ELR (cell line): ENCODE measurements around the gene MOB3A.
"Not testable (repeated sequence)": the region's sequence is repeated elsewhere in the genome, so short reads cannot be mapped to it uniquely, and the experiment has no call there.

Source experiments
- DNase-seq: peaks from one replicate; pipeline ENCODE4 v3.0.0-alpha.2; 2015; ENCODE audit warnings: low read depth

Gene MOB3A

DNA sequence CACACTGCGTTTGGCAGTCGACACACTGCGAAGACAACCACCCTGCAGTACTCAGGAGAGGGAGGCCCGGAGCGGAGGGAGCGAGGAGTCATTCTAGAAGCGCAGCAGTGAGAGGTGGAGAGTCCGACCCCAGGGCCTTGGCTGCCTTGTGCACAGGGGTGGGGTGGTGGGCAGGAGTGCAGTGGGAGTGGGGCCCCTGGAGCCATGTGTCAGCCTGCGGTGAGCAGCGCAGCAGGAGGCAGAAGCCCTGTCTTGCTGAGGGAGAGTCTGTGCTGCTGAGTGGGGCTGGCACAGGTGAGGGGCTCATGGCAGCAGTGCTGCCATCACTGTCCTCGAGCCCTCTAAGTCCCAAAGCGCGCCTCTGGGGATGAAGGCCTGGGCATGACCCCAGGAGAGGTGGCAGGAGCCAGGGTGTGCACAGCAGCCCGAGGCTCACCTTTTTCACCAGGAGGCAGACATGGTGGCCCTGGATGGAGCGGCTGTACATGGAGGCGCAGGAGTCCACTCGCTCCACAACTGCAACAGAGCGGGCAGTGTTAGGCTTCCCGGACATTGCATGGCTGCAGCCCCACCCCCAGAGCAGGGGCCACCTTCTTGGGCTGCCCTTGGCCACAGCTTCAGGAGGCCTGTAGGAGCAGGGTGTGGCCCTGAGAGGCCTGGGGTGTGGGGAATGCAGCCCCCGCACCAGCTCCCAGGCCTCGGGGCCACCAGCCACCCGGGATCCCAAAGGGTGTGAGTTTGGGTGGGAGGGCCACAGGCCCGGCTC lies 12.3 kb upstream of the MOB3A start:
- DNase-seq = no peak

DNA sequence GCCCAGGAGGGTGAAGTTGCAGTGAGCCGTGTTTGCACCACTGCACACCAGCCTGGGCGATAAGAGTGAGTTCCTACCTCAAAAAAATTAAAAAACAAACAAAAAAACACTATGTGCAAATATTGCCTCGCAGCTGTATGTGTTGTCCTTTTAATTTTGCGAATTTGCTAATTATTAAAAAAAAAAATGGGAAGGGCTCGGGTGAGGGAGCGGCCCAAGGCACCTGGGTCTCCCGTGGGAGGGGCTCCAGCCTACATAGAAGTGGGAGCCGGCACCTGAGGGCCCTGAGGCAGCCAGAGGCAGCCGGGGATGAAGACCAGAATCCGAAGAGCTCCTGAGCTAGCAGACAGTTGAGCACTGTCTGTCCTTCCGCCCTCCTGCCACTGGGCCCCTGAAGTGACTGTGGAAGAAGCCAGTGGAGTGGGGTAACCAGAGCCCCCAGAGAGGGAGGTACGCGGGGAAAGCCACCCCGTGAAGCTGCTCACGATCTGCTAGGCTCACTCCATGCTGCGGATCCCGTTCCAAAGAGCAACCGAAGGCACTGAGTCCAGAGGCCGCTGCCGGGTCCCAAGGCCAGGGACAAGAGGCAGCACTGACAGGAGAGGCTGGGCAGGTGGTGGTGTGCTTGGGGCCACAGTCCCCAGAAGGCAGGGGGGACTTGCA lies 7.0 kb upstream of the MOB3A start:
- DNase-seq = no peak

DNA sequence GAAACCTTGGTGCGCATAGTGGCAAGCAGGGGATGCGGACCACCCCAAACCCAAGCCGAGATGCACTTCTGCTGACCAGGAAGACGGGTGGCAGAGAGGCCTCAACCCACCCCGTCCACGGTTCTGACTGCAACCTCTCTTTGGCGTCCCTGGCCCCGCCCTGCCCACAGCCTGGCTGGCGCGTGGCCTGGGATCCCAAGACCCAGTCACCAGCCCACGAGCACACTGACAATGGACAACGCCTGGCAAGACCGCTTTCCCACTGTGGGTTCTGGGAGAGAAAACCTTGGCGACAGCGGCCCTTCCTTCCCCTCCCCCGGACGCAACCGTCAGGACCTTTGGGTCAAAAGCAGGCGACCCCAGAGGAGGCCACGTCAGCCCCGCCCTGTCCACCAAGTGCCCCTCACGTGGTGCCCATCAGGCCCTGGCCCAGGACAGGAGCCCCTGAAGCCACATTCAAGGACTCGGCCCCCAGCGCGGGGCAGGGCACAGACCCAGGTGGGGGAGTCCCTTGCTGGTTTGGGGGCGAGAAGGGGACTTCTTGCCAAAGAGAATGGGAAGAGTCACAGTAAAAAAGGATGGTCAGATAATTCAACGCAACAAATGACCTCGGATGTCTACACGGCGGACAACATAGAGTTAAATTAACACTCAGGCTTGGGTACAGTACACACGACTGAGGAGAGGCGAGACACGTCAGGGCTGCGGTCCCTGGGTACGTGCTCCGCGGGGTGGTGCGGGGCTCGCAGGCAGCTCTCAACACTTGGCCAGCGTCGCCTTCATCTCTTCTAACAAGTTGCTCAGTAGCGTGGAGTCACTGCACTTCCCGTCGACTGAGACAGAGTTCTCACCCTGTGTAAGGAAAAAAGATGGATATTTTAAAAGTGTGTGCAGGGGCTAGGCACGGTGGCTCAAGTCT lies 5.5 kb upstream of the MOB3A start:
- DNase-seq = no peak

DNA sequence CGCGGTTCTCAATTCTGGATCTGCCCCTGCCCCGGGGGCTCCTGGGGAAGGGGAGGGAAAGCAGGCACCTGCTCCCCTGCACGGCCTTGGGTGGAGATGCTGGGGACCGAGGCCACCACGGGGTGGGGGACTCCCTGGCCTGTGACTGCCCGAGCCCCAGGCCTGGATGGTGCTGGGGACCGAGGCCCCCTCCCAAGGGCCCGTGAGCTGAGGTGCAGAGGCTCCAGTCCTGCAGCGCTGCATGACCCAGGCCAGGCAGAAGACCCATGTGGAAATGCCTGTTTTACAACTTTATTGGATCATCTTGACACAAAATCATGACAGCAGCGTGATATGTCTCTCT lies 4.6 kb upstream of the MOB3A start:
- DNase-seq = no peak

- no peak for DNase-seq
Measured at GRCh38 chr19:2099937-2100718, 4.0 kb upstream of the MOB3A start.

DNA sequence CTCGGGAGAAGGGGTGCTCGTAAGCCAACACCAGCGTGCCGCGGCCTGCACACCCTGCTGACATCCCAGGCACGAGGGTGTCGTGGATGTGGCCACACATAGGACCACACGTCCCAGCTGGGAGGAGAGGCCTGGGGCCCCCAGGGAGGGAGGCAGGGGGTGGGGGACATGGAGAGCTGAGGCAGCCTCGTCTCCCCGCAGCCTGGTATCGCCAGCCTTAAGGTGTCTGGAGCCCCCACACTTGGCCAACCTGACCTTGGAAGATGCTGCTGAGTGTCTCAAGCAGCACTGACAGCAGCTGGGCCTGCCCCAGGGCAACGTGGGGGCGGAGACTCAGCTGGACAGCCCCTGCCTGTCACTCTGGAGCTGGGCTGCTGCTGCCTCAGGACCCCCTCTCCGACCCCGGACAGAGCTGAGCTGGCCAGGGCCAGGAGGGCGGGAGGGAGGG lies 3.0 kb upstream of the MOB3A start:
- no peak for DNase-seq

DNA sequence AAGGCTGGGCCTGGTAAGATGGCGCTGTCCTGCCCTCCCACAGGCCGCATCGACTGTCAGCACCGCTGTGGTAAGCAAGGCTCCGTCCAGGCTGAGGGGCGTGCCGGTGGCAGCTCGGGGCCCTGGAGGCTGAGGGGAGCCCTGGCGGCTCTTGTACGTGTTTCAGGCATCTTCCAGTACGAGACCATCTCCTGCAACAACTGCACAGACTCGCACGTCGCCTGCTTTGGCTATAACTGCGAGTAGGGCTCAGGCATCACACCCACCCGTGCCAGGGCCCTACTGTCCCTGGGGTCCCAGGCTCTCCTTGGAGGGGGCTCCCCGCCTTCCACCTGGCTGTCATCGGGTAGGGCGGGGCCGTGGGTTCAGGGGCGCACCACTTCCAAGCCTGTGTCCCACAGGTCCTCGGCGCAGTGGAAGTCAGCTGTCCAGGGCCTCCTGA lies 1.8 kb upstream of the MOB3A start:
- no peak for DNase-seq

DNA sequence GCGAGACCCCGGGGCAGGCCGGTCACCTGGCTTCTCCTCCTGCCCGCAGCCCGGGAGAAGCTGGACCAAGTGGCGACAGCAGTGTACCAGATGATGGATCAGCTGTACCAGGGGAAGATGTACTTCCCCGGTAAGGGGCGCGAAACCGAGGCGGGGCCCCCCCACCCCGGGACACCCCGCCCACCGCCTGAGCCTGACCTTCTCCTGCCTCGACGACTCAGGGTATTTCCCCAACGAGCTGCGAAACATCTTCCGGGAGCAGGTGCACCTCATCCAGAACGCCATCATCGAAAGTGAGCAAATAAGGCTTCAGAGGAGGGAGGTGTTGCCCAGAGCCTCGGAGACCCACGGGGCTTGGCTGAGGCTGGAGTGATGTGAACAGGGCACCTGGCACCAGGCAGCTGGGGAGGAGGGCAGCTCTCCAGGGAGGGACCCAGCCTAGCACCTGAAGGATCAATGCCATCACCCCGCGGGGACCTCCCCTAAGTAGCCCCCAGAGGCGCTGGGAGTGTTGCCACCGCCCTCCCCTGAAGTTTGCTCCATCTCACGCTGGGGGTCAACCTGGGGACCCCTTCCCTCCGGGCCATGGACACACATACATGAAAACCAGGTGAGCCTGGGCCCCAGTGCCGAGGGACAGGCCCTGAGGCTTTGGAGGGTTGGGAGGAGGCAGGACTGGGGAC lies 1.2 kb upstream of the MOB3A start:
- DNase-seq = no peak

DNA sequence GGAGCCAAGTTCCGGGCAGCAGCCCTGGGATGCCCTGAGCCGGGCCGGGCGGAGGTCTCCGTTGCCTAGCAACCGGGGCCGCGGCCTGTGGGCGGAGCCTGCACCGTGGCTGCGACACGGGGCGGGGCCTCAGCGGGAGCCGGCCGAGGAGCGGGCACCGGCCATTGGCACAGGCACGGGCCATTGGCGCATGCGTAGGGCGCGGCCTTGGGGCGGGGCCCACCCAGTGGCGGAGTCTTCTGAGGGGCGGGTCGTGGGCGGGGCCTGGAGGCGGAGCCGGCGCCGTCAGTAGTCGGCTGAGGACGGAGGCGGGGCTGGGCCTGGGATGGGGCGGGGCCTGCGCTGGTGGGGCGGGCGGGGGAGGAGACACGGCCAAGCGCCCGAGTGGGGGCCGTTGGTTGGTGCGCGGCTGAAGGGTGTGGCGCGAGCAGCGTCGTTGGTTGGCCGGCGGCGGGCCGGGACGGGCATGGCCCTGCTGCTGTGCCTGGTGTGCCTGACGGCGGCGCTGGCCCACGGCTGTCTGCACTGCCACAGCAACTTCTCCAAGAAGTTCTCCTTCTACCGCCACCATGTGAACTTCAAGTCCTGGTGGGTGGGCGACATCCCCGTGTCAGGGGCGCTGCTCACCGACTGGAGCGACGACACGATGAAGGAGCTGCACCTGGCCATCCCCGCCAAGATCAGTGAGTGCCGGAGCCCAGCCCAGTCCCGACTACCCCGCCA lies 515 bp upstream of the MOB3A start, which contains the start of gene IZUMO4:
IZUMO4 (plus strand) TSS at position 436 of the 723 bp plus-strand sequence; CDS start at position 467, 31 bp downstream.
- DNase-seq = peak; percentile 93

GRCh38 chr19:2091926-2092525 lies 4.1 kb downstream of the MOB3A start:
- DNase-seq = not testable (repeated sequence)

- peak; percentile 17 for DNase-seq
Measured at GRCh38 chr19:2089727-2090053, 6.4 kb downstream of the MOB3A start.

DNA sequence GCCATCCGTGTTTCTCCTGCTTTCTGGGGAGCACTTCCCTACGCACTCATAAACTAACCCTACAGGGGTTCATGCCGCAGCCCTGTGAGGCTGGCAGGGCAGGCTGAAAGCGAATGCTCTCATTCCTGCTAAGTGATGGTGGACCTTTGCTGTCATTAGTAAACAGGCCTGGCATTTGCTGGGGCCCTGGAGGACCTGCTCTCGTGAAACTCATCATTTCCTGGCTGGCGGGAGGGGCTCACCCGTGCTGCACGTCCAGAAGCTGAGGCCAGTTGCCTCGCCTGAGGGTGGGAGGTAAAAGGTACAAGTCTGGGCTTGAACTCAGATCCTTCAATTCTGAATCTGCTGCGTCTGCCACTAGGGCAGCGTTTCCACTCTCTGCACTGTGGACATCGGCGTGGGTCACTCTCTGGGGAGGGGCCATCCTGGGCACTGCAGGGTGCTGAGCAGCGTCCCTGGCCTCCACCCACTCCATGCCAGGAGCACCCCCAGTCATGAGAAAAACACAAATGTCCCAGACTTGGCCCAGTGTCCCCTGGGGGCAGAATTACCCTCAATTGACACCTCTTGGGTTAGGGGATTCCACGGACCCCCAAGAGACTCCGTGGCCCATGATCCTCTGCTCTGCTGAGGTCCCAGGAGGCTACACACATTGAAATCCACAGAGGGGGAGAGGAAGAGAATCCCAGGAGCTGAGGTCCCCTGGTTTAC lies 7.0 kb downstream of the MOB3A start:
- peak; percentile 83 for DNase-seq

- no peak for DNase-seq
Measured at GRCh38 chr19:2087621-2088100, 8.5 kb downstream of the MOB3A start.

DNA sequence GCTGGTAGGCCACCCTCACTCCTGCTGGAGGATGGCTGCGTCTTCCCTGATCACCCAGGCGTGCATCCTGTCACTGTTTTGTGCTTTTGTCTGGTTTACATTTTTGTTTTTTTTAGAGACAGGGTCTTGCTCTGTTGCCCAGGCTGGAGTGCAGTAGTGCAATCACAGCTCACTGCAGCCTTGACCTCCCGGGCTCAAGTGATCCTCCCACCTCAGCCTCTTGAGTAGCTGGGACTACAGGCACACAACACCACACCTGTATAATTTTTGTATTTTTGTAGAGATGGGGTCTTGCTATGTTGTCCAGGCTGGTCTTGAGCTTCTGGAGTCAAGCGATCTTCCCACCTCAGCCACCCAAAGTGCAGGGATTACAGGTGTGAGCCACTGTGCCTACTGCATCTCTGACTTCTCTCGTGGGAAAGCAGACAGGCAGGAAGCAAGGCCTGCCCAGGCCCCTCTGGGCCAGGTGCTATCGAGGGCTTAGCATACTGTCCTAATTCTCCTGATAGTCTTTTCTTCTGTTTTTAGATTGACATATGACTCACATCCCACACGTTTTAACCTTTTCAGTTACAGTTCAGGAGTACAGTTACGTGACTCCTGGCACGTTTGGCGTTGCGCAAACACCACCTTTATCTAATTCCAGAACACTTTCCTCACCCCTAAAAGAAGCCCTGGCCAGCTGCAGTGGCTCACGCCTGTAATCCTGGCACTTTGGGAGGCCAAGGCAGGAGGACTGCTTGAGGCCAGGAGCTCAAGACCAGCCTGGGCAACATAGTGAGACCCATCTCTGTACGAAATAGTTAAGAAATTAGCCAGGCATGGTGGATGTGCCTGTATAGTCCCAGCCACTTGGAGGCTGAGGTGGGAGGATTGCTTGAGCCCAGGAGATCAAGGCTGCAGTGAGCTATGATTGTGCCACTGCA lies 9.2 kb downstream of the MOB3A start:
- peak; percentile 30 for DNase-seq

- peak; percentile 81 for DNase-seq
Measured at GRCh38 chr19:2084993-2085720, 11.0 kb downstream of the MOB3A start.

- DNase-seq = no peak
Measured at GRCh38 chr19:2083174-2083854, 12.8 kb downstream of the MOB3A start.
